PC-3 (cell line): ENCODE measurements around the gene TBC1D8.

Experiments used
- CTCF ChIP-seq: fragments of 300-600 bp; sonication (generic); conservative IDR thresholded peaks from 2 replicates; pipeline ENCODE4 v1.5.1; 2017; ENCODE audit warnings: antibody characterized with exemption, low read depth, mild to moderate bottlenecking, low read length
- EZH2 ChIP-seq: fragments of 300-600 bp; sonication (generic); IDR thresholded peaks from one replicate; pipeline ENCODE4 v1.6.1; 2017; ENCODE audit warnings: antibody characterized with exemption, mild to moderate bottlenecking, low read length; ENCODE audit not compliant: unreplicated experiment
- EZH2phosphoT487 ChIP-seq: fragments of 300-600 bp; sonication (generic); IDR thresholded peaks from 2 replicates; pipeline ENCODE4 v1.6.1; 2018; ENCODE audit warnings: mild to moderate bottlenecking, antibody characterized with exemption, low read length, borderline replicate concordance

GRCh38 chr2:101111262-101111838, 39.8 kb downstream of the TBC1D8 start:
- TF ChIP-seq CTCF (no peak), EZH2 (no peak), EZH2phosphoT487 (no peak)
